Hepatic stellate cell (primary cell): ENCODE measurements around the gene MED7.
A peak's percentile ranks its signal among the peaks of the same experiment; 100 is the strongest.
"Not testable (repeated sequence)": the region's sequence is repeated elsewhere in the genome, so short reads cannot be mapped to it uniquely, and the experiment has no call there.

Experiments
- DNase-seq: peaks from one replicate; pipeline ENCODE4 v3.0.0; 2011; ENCODE audit warnings: low spot score

The MED7 gene

DNA sequence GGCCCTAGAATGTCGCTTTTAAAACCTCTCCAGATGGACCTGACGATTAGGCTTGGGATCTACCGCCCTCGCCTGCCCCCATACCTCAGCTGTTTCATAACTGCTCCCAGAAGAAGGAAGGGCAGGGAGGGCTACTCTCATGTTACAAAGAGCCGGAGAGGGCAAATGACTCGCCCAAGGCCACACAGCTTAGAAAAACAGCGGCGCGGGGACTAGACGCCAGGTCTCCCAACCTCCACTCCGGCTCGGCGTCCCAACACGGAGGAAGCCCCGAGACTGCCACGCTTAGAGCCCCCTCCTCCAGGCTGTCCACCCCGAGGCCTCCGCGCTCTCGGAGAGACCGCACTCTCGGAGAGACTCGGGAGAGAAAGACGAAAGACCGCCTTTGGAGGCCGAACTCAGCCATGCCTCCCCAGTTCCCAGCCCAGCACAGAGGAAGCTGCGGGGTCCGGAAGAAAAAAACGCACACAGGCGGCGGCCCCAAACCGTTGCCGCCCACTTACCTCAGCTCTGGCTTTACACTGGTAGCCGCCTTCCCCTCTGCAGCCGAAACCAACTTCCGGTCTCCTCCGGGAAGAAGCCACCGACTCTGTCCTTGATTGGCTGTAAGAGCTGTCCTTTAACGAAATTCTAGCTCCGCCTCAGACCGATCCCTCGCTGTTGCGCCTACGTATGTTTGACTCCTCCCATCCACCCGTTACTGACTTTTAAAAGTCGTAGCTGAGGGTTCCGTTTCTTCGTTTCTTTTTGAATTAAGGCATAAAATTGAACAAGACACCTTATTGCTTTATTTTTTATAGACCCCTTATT lies at the start of gene MED7:
TSS of gene MED7 (minus strand) at position 549 of the 810 bp plus-strand sequence. CDS start 3,434 bp downstream, outside the sequence.
- peak; percentile 97 for DNase-seq

DNA sequence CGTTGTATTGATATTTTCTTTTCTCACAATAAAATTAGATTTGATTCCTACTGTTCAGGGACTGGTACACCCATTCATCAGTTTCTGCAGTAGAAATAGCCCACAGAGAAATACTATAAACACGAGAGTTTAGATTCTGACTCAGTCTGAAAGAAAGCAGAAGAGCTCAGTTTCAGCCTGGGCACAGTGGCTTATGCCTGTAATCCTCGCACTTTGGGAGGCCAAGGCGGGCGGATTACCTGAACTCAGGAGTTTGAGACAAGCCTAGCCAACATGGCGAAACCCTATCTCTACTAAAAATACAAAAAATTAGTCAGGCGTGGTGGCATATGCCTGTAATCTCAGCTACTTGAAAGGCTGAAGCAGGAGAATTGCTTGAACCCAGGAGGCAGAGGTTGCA lies 46.6 kb upstream of the MED7 start:
- DNase-seq, result no peak

- no peak for DNase-seq
Measured at GRCh38 chr5:157188270-157188669, 45.6 kb upstream of the MED7 start.

DNA sequence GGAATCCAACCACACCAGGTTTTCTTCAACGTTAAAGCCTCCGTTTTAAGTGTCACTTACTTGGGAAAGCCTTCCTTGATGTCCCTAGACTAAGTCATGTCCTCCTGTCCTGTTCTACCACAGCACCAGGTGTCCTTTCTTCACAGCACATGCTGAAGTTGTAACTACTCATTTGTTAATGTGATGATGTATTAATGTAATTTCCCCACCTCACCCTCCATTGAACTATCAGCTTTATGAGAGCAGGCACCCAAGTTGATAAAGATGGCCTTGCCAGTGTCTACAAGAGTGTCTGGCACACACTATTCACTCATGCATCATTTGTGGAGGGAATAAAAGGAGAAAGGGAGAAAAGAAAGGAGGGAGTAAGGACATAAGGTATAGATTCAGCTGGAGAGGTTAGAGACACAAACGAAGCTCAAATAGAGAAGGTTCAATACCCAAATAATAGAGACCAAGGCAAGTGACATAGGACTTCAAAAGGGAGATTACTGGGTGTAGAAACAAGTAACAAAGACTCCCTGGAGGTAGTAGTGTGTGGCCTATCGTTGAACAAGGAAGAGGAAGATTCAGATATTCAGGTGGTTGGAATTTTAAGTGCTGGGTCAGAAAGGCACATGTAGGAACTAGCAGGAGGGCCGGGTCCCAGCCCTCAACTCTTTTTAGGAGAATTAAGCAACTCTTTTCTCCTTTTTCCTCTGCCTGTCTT lies 44.5 kb upstream of the MED7 start:
- DNase-seq, result no peak

DNA sequence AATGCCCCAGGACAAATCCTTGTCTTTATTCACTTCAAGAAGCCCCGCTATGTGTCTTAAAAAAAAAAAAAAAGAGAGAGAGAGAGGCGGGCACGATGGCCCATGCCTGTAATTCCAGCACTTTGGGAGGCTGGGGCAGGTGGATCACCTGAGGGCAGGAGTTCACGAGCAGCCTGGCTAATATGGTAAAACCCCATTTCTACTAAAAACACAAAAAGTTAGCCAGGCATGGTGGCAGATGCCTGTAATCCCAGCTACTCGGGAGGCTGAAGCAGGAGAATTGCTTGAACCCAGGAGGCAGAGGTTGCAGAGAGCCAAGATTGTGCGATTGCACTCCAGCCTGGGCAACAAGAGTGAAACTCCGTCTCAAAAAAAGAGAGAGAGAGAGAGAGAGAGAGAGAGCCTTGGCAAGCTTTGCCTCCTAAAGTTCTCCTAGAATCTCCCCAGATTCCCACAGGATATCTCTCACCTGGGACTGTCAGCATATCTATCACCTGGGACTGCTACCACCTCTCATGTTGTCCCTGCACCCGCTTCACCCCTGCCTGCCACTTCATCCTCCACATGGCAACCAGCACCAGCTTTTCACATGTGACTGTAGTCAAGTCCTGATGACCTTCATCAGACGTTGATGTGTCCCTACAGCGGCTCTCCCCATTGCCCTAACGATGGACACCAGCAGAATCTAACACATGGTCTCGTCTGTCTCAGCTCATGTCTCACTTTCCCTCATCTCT lies 43.8 kb upstream of the MED7 start:
- DNase-seq, result no peak

DNA sequence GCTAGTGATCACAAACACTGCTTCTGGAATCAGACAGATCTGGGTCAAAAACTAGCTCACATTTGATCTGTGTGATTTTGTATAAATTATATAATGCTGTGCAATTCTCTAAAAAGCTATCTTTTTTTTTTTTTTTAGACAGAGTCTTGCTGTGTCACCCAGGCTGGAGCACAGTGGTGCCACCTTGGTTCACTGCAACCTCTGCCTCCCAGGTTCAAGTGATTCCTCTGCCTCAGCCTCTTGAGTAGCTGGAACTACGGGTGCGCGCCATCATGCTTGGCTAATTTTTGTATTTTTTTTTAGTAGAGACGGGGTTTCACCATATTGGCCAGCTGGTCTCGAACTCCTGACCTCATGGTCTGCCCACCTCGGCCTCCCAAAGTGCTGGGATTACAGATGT lies 42.5 kb upstream of the MED7 start:
- DNase-seq, result not testable (repeated sequence)

DNA sequence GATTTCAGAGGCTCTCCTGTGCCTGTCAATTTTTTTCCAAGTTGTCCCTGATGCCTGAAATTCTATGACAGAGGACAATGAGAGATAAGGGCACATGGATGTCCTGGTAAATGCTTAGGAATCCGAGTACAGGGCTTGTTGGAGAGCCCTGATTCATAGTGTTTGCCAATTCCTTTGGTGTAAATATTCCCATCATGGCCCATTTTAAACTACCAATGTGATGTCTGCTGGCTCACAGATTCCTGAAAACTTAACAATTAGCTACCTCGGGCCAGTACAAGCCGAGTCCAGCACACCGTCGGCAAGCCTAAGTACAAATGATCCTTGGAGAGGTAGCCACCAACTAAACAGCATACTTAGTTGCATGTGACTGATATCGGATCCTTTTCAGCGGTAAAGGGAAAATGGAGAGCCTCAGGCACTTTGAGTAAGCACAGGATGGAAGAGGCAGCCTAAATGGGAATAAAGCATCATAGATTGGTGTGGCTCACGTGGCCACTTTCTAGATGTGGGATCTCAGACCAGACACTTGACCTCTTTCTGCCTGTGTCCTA lies 41.5 kb upstream of the MED7 start:
- DNase-seq, result no peak

- DNase-seq, result no peak
Measured at GRCh38 chr5:157182143-157182757, 39.6 kb upstream of the MED7 start.

DNA sequence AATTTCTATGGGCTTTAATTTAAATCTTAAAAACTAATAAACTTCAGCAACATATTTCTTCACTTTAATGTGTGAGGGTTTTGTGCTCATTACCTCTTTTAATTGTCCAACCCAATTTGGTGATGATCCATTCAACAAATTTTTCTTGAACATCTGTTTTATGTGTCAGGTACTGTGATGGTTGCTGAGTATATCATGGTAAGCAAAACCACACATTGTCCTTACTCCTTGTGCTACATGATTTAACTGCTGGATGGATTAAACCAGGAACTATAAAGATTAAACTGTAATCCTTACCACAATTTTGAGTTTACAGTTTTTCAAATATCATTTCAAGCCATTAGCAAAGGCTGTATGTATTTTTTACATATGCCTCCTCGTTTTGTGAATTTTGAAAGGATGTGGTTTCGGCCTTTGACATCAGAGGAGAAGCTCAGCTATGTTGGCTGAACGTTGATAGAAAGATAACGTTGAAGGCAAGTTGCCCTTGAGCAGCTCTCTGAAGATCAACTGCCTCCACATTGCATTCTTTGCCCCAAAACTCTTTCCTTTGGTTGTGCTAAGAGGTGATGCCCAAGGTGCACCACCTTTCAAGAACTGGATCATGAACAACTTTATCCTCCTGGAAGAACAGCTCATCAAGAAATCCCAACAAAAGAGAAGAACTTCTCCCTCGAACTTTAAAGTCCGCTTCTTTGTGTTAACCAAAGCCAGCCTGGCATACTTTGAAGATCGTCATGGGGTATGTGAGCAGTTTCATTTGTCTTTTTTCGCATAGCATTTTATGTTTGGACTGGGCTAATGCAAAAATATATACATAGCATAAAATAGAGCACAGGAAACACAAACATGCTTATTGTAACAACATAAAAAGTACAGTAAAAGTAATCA lies 38.0 kb upstream of the MED7 start, which contains the start of gene ITK:
TSS of gene ITK (plus strand) at position 467 of the 891 bp plus-strand sequence. CDS start at position 605, 138 bp downstream.
- no peak for DNase-seq

- no peak for DNase-seq
Measured at GRCh38 chr5:157178966-157179365, 36.3 kb upstream of the MED7 start.

DNA sequence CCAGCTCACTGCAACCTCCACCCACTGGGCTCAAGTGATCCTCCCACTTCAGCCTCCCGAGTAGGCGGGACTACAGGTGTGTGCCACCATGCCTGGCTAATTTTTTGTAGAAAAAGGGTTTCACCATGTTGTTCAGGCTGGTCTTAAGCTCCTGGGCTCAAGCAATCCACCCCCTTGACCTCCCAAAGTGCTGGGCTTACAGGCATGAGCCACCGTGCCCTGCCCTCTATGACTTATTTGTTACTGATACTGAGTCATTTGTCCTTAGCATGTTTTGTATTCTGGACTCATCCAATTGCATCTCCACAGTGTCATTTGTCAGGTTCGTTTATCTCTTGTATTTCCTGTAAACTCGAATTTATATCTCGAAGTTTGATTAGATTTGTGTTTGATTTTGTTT lies 35.3 kb upstream of the MED7 start:
- DNase-seq, result no peak

- no peak for DNase-seq
Measured at GRCh38 chr5:157175071-157175612, 32.5 kb upstream of the MED7 start.

GRCh38 chr5:157172403-157172802 lies 29.7 kb upstream of the MED7 start:
- DNase-seq, result no peak

DNA sequence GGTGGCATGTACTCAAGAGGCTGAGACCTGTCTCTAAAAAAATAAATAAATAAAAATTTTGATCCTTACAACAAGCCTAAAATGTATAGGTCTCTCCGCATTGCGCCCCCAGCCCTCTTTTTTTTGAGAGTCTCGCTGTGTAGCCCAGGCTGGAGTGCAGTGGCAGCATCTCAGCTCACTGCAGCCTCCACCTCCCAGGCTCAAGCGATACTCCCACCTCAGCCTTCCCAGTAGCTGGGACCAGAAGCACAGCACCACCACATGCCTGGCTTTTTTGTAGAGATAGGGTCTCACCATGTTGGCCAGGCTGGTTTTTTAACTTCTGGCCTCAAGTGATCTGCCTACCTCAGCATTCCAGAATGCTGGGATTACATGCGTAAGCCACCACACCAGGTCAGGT lies 25.6 kb upstream of the MED7 start:
- no peak for DNase-seq

- peak; percentile 7 for DNase-seq
Measured at GRCh38 chr5:157167214-157167621, 24.6 kb upstream of the MED7 start.

GRCh38 chr5:157166214-157167213 lies 23.8 kb upstream of the MED7 start, which contains the start of gene GARIN3:
GARIN3 (minus strand) TSS chr5:157166264; CDS start chr5:157166168, 96 bp downstream.
- no peak for DNase-seq

GRCh38 chr5:157165668-157166067 lies 23.0 kb upstream of the MED7 start:
- DNase-seq, result no peak

- DNase-seq, result no peak
Measured at GRCh38 chr5:157165261-157165660, 22.6 kb upstream of the MED7 start.

DNA sequence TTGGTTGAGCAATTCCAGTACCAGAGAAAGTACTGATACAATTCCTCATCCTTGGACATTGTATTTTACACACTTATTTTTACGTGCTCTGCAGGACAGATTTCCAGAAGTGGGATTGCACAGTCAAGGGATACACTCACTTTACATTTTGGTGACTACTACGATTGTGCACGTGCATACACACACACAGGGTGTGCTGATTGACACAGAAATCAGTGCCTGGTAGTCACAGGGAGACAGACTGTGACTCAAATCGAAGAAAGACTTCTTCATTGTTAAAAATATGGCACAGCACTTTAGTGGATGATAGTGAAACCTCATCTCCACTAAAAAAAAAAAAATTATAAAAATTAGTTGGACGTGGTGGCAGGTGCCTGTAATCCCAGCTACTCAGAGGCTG lies 21.9 kb upstream of the MED7 start:
- DNase-seq, result no peak
